H1 (cell line): ENCODE measurements around the gene CYLD. TPM values are rescaled to one million over a fixed set of nuclear protein-coding genes. Genes with fewer than 3 reads are reported as not detected.

ENCODE experiments used
- JUND ChIP-seq: IDR thresholded peaks from 2 replicates; pipeline ENCODE4 v1.6.1; 2011; ENCODE audit warnings: mild to moderate bottlenecking, improper control_type of control experiment, low read length
- KDM5A ChIP-seq: fragments of 200-600 bp; IDR thresholded peaks from 2 replicates; pipeline ENCODE4 v1.7.1; 2012; ENCODE audit warnings: mild to moderate bottlenecking, low read length, inconsistent platforms, mixed read lengths
- POU5F1 ChIP-seq: IDR thresholded peaks from 2 replicates; pipeline ENCODE4 v1.6.1; 2011; ENCODE audit warnings: low read depth, mild to moderate bottlenecking, low read length, moderate library complexity
- RAD21 ChIP-seq, 2 experiments: IDR thresholded peaks in 1 of 2; conservative IDR thresholded peaks in 1 of 2; 2 replicates each; pipeline ENCODE4 v1.6.1; 2011; ENCODE audit warnings: low read depth in 2 of 2, low read length in 2 of 2, improper control_type of control experiment in 1 of 2, inconsistent platforms in 1 of 2, mild to moderate bottlenecking in 1 of 2, moderate library complexity in 1 of 2
- polyA plus RNA-seq, 7 experiments: library from polyadenylated mRNA; depleted of rRNA in 3 of 7; stranded (reverse) in 5 of 7; unstranded in 2 of 7; fragments of >200 nt in 5 of 7; fragments of 200-250 nt in 2 of 7; gene quantifications; 1 replicate in 5 of 7; 2 replicates in 1 of 7; 4 replicates in 1 of 7; pipeline versions ENCODE4 v1.2.1 to v1.2.3, GENCODE V29; 2011 to 2013; ENCODE audit warnings: missing spikeins in 2 of 7, mixed read lengths in 2 of 7
- total RNA-seq: library from RNA; stranded (reverse); fragmentation: NEBNext Ultra II Directional; extraction: Animal tissue kit (Norgen Biotek cat#: 25700); gene quantifications from 2 replicates; pipeline ENCODE4 v1.2.1, GENCODE V29; 2021
- TF ChIP-seq, protein P1 (sequence below), 3 experiments: IDR thresholded peaks; 1 replicate in 2 of 3; 2 replicates in 1 of 3; pipeline versions ENCODE4 v1.5.1 to v1.6.1; 2011; ENCODE audit warnings: low read length in 3 of 3, mild to moderate bottlenecking in 3 of 3, inconsistent platforms in 2 of 3, low read depth in 1 of 3, moderate library complexity in 1 of 3; ENCODE audit not compliant: insufficient read depth in 1 of 3; ENCODE audit errors: control extremely low read depth in 1 of 3

CYLD gene
- total and polyA plus RNA-seq, 2 of the 8 experiments (the other 6 are each of a cell fraction or from before 2014, with no cell fraction given): 3.7 to 18.8 TPM

DNA sequence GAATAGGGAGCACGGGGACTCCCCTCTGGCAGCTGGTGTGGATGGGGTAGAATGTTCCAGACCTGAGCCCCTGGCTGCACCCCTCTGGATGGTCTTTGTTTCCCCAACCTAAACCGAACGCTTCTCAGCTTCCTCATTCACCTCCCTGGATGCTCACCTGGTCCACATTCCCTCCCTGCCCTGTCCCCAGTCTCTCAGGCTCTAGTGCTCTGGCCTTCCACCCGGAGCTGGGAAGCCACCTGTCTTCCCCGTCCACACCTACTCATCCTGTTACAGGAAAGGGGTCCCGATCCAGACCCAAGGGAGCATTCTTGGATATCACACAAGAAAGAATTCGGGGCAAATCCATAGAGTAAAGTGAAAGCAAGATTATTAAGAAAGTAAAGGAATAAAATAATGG, 73.5 kb downstream of the CYLD start (continued):
- TF ChIP-seq RAD21 (IDR thresholded peaks at IDR 0.05 in 1 of 2, conservative IDR thresholded peaks at IDR 0.05 in 1 of 2; ENCODE audit: low read depth in 2 of 2, low read length in 2 of 2): no peak
- TF ChIP-seq POU5F1: no peak
- TF ChIP-seq JUND: no peak
- TF ChIP-seq KDM5A: no peak
- TF ChIP-seq, protein P1, sequence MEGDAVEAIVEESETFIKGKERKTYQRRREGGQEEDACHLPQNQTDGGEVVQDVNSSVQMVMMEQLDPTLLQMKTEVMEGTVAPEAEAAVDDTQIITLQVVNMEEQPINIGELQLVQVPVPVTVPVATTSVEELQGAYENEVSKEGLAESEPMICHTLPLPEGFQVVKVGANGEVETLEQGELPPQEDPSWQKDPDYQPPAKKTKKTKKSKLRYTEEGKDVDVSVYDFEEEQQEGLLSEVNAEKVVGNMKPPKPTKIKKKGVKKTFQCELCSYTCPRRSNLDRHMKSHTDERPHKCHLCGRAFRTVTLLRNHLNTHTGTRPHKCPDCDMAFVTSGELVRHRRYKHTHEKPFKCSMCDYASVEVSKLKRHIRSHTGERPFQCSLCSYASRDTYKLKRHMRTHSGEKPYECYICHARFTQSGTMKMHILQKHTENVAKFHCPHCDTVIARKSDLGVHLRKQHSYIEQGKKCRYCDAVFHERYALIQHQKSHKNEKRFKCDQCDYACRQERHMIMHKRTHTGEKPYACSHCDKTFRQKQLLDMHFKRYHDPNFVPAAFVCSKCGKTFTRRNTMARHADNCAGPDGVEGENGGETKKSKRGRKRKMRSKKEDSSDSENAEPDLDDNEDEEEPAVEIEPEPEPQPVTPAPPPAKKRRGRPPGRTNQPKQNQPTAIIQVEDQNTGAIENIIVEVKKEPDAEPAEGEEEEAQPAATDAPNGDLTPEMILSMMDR (IDR thresholded peaks at IDR 0.05; ENCODE audit: control extremely low read depth in 1 of 3, insufficient read depth in 1 of 3, low read depth in 1 of 3, low read length in 3 of 3): no peak
